Gastrocnemius medialis (tissue), 4 donors: ENCODE data around the gene OSGIN1. TPM values are rescaled to one million over a fixed set of nuclear protein-coding genes. Genes with fewer than 3 reads are reported as not detected.
"Not testable (repeated sequence)": the region's sequence is repeated elsewhere in the genome, so short reads cannot be mapped to it uniquely, and the experiment has no call there.

Source experiments
- ATAC-seq, 2 donors: fragments of 150-250 bp; one replicate each; pipeline ENCODE4 v1.9.1; 2016
- DNase-seq, 2 donors: peaks; one replicate each; pipeline ENCODE4 v3.0.0-alpha.2; 2019
- H3K27ac ChIP-seq, 4 donors: fragments of 200-600 bp; sonication (generic); 1 replicate in 1 of 4; 2 replicates in 3 of 4; pipeline ENCODE4 v1.5.1; 2016 to 2018; ENCODE audit warnings: mild to moderate bottlenecking in 2 of 4, moderate library complexity in 1 of 4
- H3K27me3 ChIP-seq, 3 donors: fragments of 200-600 bp; sonication (generic) in 2 of 3; 1 replicate in 1 of 3; 2 replicates in 2 of 3; pipeline versions ENCODE4 v1.5.1 to v1.6.0; 2016 to 2019; ENCODE audit warnings: mild to moderate bottlenecking in 1 of 3, moderate library complexity in 1 of 3
- H3K36me3 ChIP-seq, 2 donors: fragments of 200-600 bp; sonication (generic) in 1 of 2; one replicate each; pipeline ENCODE4 v1.5.1; 2017 to 2018
- H3K4me1 ChIP-seq, 2 donors: fragments of 200-600 bp; sonication (generic) in 1 of 2; one replicate each; pipeline ENCODE4 v1.5.1; 2016 to 2017; ENCODE audit warnings: mild to moderate bottlenecking in 2 of 2
- H3K4me3 ChIP-seq, 4 donors: fragments of 200-600 bp; sonication (generic) in 3 of 4; 1 replicate in 1 of 4; 2 replicates in 3 of 4; pipeline ENCODE4 v1.5.1; 2016 to 2019; ENCODE audit warnings: mild to moderate bottlenecking in 2 of 4
- H3K9me3 ChIP-seq, 3 donors: fragments of 200-600 bp; sonication (generic) in 2 of 3; 1 replicate in 1 of 3; 2 replicates in 2 of 3; pipeline ENCODE4 v1.5.1; 2016 to 2019
- POLR2A ChIP-seq, 2 donors: fragments of 450-650 bp; IDR thresholded peaks; one replicate each; pipeline ENCODE4 v1.6.1; 2017; ENCODE audit warnings: antibody characterized with exemption in 2 of 2, mild to moderate bottlenecking in 2 of 2, moderate library complexity in 2 of 2
- in situ Hi-C, 4 donors: fragments of 200-750 bp; cut with MboI; loops; one replicate each; pipeline versions ENCODE4 v1.15.0 to v1.8.0; 2017; ENCODE audit warnings: low sequenced_read_pairs in 4 of 4
- intact Hi-C: fragments of 100-400 bp; cut with DNase I; formaldehyde crosslinking; loops from one replicate; pipeline ENCODE4 v1.15.1; 2023; ENCODE audit warnings: low total_unique reads
- total RNA-seq, 4 donors: library from RNA; depleted of rRNA; stranded (reverse); fragments of >200 nt; gene quantifications; one replicate each; pipeline versions ENCODE4 v1.1.0 to v1.2.3, GENCODE V29; 2016
- TF ChIP-seq, protein P1 (sequence below), 5 experiments: fragments of 450-650 bp in 3 of 5; fragments of 200-600 bp in 2 of 5; sonication (generic) in 2 of 5; IDR thresholded peaks in 4 of 5; conservative IDR thresholded peaks in 1 of 5; 1 replicate in 4 of 5; 2 replicates in 1 of 5; pipeline ENCODE4 v1.5.1; 2016 to 2019; ENCODE audit warnings: antibody characterized with exemption in 5 of 5, mild to moderate bottlenecking in 3 of 5, moderate library complexity in 3 of 5

OSGIN1 gene
- total RNA-seq, 4 donors from 2014 or later = 9.6 to 24.9 (median 13.2) TPM

DNA sequence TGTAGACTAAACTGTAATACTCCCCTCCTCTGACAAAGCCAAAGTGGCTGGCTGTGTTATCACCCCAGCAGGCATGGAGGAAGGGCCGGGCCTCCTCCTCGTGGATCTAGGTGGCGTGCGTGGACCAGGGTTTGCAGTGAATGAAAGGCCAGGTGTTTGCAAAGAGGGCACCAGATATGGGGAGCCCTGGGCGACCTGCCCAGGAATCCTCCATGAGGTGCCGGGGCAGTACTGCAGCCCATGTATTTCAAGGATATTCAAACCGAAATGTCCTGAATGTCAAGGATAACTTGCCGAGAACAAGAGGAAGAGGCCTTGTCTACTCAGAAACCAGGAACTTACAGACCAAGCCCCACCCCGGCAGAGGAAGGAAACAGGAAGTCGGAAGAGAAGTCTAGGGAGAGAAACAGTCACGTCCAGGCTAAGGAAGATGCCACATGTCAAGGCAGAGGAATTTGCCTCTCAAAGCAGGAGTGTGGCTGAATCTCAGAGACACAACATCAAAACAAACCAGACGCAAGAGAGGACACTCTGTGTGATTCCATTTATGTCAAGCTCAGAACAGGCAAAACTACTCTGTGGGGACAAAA, 13.7 kb upstream of the OSGIN1 start:
- no peaks in the 10 kb centered on the region for H3K36me3 ChIP-seq
- TF ChIP-seq, protein P1, sequence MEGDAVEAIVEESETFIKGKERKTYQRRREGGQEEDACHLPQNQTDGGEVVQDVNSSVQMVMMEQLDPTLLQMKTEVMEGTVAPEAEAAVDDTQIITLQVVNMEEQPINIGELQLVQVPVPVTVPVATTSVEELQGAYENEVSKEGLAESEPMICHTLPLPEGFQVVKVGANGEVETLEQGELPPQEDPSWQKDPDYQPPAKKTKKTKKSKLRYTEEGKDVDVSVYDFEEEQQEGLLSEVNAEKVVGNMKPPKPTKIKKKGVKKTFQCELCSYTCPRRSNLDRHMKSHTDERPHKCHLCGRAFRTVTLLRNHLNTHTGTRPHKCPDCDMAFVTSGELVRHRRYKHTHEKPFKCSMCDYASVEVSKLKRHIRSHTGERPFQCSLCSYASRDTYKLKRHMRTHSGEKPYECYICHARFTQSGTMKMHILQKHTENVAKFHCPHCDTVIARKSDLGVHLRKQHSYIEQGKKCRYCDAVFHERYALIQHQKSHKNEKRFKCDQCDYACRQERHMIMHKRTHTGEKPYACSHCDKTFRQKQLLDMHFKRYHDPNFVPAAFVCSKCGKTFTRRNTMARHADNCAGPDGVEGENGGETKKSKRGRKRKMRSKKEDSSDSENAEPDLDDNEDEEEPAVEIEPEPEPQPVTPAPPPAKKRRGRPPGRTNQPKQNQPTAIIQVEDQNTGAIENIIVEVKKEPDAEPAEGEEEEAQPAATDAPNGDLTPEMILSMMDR (IDR thresholded peaks at IDR 0.05 in 4 of 5, conservative IDR thresholded peaks at IDR 0.05 in 1 of 5) = no peak
- TF ChIP-seq POLR2A (IDR thresholded peaks at IDR 0.05) = no peak
- intact Hi-C loops (no loop called here), in situ Hi-C loops (no loop called here)
- H3K9me3 ChIP-seq = no peaks in the 10 kb centered on the region
- H3K4me3 ChIP-seq = no peak overlapping the region
- peaks cover 3 to 4% of the 10 kb centered on the region in 2 donors for H3K4me1 ChIP-seq
- no peak overlapping the region for H3K27ac ChIP-seq
- DNase-seq = no peak
- ATAC-seq = no peak
- H3K27me3 ChIP-seq = no peaks in the 10 kb centered on the region

DNA sequence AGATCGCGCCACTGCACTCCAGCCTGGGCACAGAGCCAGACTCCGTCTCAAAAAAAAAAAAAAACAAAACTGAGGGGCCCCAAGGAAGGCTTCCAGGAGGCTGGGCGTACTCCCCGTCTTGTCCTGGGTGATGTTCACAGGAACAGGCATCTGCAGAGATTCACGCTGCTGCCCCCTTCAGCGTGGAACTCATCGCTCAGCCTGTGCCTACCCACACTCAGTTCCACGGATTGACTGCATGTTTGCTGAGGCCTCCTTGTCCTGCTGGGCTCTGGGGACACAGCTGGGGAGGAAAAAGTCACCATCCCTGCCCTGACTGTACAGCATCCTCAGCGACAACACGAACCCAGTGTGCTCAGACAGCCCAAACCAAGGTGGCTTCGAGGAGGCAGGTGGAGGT, 12.9 kb upstream of the OSGIN1 start:
- TF ChIP-seq, protein P1 (IDR thresholded peaks at IDR 0.05 in 4 of 5, conservative IDR thresholded peaks at IDR 0.05 in 1 of 5) = no peak
- TF ChIP-seq POLR2A (IDR thresholded peaks at IDR 0.05) = no peak
- in situ Hi-C loops = no loop called here
- Histone ChIP-seq H3K4me3 (no peak overlapping the region), H3K27ac (no peak overlapping the region), H3K27me3 (no peaks in the 10 kb centered on the region), H3K9me3 (no peaks in the 10 kb centered on the region), H3K36me3 (no peaks in the 10 kb centered on the region), H3K4me1 (peaks cover 0 to 4% of the 10 kb centered on the region in 2 donors)
- no peak for ATAC-seq
- DNase-seq = no peak
- intact Hi-C loops = no loop called here

DNA sequence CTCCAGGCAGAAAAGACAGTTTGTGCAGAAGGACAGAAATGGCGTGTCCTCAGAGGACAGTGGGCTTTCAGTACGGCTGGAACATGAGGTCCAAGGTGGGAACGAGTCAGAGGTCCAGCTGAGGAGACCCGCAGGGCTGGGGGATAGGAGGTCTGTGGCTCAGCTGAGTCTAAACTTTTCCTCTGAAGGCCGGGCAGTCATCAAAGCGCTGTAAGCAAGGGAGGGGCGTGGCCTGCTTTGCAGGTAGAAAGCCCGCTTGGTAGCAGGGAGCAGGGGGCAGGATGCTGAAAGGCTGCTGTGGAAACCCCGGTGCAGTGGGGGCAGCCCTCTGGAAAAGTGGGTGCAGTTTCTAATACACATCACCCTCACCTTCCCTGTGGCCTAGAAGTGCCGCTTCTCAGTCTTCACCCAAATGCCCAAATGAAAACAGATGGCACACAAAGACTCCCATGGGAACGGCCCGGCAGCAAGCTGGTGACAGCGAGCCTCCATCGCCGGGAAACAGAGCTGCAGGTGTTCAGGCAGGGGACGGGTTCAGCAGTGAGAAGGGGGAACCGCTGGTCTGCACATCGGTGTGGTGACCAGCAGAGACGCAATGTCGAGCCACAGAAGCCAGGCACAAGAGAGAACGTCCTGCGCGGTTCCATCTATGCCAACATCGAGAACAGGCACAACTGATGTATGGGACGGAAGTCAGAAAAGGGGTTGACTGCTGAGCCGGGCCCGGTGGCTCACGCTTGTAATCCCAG, 12.2 kb upstream of the OSGIN1 start:
- Histone ChIP-seq H3K36me3 (no peaks in the 10 kb centered on the region), H3K9me3 (no peaks in the 10 kb centered on the region), H3K27ac (no peak overlapping the region), H3K27me3 (no peaks in the 10 kb centered on the region), H3K4me1 (peaks cover 0 to 4% of the 10 kb centered on the region in 2 donors), H3K4me3 (no peak overlapping the region)
- TF ChIP-seq, protein P1 (IDR thresholded peaks at IDR 0.05 in 4 of 5, conservative IDR thresholded peaks at IDR 0.05 in 1 of 5) = no peak
- no peak for TF ChIP-seq POLR2A (IDR thresholded peaks at IDR 0.05)
- intact Hi-C loops = no loop called here
- in situ Hi-C loops = no loop called here
- no peak for ATAC-seq
- no peak for DNase-seq

DNA sequence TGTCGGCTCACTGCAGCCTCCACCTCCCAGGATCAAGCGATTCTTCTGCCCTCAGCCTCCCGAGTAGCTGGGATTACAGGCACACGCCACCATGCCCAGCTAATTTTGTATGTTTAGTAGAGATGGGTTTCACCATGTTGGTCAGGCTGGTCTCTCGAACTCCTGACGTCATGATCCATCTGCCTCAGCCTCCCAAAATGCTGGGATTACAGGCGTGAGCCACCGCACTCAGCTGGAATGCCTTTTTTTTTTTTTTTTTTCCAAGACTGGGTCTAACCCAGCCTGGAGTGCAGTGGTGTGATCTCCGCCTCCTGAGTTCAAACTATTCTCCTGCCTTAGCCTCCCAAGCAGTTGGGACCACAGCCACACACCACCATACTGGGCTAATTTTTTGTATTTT, 11.5 kb upstream of the OSGIN1 start:
- H3K4me3 ChIP-seq, H3K36me3 ChIP-seq, intact Hi-C loops, H3K27ac ChIP-seq, H3K9me3 ChIP-seq, in situ Hi-C loops, DNase-seq, H3K27me3 ChIP-seq, H3K4me1 ChIP-seq, ATAC-seq: not testable (repeated sequence)

DNA sequence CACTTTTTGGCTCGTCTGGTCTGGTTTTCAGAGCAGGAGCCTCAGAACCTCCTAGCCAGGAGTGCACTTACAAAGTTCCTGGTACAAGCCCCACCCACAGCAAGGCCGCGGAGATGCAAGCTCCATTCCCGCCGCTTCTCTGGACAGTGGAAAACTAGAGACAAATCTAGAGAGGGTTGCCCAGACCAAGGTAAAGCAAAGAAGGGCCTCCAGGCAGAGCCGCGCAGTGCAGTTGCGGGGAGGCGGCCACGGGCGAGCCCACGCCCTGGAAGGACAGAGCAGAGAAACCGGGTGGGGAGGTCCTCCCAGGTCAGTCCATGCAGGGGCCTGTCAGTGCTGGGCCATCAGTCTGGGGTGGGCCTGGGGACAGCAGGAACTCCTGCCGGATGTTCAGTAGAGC, 11.0 kb upstream of the OSGIN1 start:
- Histone ChIP-seq H3K4me3 (no peak overlapping the region), H3K36me3 (no peaks in the 10 kb centered on the region), H3K27me3 (no peaks in the 10 kb centered on the region), H3K27ac (no peak overlapping the region), H3K9me3 (no peaks in the 10 kb centered on the region), H3K4me1 (peaks cover 0 to 4% of the 10 kb centered on the region in 2 donors)
- TF ChIP-seq POLR2A (IDR thresholded peaks at IDR 0.05) = no peak
- intact Hi-C loops (no loop called here), in situ Hi-C loops (no loop called here)
- no peak for DNase-seq
- no peak for ATAC-seq
